HG02610 (cell line): ENCODE data around the gene SH3BP5L.
A peak's percentile ranks its signal among the peaks of the same experiment; 100 is the strongest.

Source experiments
- ATAC-seq: cut with Tn5 transposase; IDR thresholded peaks from one replicate; pipeline ENCODE4 v1.9.1; 2021; ENCODE audit warnings: mild to moderate bottlenecking, moderate library complexity; ENCODE audit not compliant: unreplicated experiment

The SH3BP5L gene

DNA sequence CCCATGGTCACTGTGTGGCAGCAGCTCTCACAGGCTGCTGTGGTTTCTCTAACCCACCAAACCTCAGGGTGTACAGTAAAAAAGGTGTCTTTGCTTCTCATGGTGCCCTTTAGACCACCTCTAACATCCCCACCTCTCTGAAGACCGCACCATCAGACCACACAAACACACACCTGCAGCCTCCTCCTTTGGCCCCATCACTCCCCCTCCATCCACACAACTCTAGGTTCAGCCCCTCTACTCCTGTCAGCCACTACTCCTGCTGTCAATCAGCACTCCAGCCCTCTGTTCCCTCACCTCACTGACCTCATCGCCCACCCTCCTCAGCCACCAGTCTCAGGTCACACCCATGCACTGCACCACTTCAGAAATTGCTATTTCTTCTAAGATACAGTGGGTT, 25.7 kb upstream of the SH3BP5L start:
- ATAC-seq, result no peak

DNA sequence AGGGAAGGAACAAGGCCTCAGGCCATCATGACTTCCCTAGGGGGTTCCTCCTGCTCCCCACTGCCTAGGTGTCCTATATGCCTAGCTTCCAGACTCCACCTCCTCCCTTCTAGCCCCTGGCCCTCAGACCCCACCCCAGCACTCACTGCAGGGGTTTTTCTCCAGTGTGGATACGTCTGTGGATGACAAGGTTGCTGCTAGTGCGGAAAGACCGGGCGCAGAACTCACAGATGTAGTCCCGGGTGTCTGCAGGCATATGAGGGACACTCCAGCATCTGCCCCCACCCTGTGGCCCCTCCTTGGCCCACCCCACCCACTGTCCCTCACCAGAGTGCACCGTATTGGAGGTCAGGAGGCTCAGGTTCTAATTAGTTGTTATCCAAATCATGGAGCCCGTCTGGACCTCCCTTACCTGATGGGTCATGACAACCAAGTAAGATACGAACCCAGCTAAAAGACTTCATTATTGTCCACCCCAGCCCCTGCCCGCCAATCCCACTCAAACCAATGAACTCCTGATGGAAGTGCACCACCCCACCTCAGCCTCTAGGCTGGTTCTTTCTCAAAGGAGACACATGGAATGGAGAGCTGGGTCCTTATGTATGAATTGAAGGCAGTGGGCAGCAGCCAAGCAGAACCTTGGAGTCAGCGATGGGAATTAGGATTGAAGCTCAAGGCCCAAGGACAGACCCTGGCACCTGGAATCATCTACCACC, 25.0 kb upstream of the SH3BP5L start:
- no peak for ATAC-seq

DNA sequence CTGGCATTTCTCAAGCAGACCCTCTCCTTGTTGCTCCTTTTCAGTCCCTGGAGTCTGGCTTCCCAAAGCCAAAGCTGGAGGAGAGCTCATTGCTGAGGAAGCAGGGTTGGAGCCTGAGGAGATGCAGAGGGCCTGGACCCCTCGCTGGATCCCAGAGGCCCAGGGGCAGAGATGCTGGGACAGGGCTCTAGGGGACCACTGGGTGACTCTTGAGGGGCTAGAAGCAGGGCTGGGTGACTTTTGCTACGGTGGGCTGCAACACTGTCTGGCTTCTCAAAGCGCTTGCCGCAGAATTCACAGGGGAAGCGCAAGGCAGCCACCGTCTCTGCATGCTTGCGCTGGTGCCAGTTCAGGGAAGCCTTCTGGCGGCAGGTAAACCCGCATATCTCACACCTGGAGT, 24.4 kb upstream of the SH3BP5L start:
- ATAC-seq, result no peak

DNA sequence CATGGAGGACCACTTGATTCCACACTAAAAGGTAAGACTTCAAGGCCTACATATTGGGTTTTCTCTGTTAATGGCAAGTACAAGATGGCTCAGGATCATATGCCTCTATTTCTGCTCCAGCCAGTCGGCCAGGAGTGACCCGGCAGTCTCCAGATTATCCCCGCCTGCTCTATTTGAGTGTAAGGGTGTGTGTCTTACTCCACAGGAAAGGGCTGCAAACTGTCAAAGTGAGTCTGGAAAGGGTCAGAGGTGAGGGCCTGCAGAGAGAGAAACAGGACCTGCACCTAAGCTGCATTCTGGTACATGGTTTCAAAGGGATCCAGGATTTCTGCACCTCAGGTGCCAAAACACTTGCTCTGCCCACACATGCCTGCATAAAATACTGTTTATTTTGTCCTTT, 23.9 kb upstream of the SH3BP5L start:
- ATAC-seq, result no peak

DNA sequence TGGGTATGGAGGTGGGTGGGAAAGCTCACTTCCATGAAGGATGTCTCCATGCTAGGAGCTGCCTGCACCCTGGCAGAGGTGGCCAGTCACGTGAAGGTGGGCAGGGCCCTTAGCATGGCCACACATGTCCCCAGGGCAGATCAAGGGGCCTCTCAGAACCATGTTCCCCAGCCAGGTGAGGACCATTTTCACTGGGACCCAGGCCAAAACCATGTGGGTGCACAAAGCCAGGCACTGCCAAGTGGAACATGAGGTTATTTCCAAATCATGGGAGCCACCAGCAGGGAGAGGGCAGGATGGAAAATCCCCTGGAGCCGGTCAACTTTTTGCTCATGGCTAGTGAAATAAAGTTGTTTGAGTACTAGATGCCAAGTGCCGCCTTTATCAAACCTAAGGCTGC, 23.4 kb upstream of the SH3BP5L start:
- no peak for ATAC-seq

DNA sequence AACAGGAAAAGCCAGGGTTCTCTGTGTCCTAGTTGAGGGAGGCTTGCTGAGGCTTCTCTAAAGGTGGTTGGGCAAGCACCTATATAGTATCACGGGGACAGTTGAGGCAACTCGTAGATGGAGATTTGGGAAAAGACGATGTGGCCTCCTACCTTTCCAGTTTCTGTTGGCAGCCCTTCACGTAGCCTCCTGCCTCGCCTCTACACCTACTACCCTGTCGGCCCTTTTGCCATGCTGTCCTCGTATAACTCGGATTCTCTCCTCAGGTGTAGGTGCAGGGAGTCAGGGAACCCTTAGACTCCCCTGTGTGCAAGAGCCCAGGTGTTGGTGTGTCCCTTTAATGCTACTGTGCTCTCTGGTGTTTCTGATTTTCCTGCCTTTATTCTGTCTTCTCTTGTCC, 22.9 kb upstream of the SH3BP5L start:
- ATAC-seq, result no peak

DNA sequence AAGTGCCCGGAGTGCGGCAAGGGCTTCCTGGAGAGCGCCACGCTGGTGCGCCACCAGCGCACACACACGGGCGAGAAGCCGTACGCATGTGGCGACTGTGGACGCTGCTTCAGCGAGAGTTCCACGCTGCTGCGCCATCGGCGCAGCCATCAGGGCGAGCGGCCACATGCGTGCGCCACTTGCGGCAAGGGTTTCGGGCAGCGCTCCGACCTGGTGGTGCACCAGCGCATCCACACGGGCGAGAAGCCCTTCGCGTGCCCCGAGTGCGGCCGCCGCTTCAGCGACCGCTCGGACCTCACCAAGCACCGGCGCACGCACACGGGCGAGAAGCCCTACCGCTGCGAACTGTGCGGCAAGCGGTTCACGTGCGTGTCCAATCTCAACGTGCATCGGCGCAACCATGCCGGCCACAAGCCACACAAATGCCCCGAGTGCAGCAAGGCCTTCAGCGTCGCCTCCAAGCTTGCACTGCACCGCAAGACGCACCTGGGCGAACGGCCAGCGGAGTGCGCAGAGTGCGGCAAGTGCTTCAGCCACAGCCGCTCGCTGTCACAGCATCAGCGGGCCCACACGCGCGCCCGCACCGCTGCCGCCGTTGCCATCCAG, 22.3 kb upstream of the SH3BP5L start:
- no peak for ATAC-seq

DNA sequence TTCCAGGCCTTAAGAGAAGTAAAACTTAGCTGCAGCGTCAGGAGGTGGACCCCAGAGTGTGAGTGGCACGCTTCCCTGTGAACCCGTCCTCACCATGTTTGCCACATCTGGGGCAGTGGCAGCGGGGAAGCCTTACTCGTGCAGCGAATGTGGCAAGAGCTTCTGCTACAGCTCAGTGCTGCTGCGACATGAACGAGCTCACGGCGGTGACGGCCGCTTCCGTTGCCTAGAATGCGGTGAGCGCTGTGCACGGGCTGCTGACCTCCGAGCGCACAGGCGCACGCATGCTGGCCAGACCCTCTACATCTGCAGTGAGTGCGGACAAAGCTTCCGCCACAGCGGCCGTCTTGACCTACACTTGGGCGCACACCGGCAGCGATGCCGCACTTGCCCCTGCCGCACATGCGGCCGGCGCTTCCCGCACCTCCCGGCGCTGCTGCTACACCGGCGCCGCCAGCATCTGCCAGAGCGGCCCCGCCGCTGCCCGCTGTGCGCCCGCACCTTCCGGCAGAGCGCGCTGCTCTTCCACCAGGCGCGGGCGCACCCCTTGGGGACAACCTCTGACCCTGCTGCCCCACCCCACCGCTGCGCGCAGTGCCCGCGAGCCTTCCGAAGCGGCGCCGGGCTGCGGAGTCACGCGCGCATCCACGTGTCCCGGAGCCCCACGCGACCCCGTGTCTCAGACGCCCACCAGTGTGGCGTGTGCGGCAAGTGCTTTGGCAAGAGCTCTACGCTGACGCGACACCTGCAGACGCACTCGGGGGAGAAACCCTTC, 21.7 kb upstream of the SH3BP5L start:
- no peak for ATAC-seq

DNA sequence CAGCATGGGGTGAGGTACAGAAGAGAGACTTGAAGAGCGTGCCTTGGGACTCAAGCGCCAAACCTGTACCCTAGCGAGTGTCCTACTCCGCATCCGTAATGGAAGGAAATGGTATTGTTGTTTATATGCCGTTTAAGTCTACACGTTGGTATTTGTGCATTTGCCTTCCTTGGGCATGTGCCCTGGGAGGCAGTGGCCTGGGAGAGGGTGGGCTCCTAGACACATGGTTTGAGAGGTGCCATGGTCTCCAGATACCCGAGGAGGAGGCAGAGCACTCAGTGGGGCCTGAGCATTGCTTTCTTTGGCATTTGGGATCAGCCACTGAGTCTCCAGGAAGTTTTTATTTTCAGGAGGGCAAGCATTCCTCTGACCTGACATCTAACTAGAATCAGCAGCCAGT, 18.8 kb upstream of the SH3BP5L start:
- no peak for ATAC-seq

DNA sequence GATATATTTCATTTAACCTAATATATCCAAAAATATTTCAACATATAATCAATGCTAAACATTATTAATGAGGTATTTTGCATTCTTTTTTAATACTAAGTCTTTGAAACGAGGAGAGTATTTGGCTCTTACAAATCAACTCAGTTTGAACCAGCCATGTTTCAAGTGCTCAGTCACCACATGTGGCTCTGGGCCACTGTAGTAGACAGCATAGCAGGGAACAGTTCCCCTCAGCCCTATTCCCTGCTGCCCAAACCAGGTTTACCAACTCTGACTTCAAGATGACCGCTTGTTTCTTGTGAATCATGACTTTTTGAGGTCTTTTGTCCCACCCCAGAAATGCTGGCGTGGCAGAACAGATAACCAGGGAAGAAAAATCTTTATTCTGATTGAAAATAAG, 18.0 kb upstream of the SH3BP5L start:
- no peak for ATAC-seq

DNA sequence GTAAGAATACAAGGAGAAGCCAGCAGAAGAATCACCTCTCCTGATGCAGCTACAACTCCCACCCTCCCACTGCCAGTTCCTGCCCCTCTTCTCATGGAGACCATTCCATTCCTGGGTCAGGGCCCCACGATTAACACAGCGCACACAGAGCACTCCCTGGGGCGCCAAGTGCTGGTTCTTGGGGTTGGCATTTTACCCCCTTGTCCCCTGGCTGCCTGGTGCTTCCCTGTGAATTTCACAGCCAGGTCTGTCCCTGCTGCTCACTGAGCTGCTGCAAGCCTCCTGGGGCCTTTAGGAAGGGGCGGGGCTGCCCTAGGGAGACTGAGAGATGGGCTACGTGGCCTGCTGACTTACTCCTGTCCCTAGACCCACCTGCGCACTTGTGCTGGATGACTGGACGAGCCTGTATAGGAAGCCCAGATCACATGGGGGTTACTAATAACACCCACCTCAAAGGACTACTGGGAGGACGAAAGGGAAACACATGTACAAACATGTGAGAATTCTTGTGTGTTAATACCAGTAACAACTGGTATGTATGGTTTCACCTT, 17.1 kb upstream of the SH3BP5L start:
- ATAC-seq, result peak; percentile 45

DNA sequence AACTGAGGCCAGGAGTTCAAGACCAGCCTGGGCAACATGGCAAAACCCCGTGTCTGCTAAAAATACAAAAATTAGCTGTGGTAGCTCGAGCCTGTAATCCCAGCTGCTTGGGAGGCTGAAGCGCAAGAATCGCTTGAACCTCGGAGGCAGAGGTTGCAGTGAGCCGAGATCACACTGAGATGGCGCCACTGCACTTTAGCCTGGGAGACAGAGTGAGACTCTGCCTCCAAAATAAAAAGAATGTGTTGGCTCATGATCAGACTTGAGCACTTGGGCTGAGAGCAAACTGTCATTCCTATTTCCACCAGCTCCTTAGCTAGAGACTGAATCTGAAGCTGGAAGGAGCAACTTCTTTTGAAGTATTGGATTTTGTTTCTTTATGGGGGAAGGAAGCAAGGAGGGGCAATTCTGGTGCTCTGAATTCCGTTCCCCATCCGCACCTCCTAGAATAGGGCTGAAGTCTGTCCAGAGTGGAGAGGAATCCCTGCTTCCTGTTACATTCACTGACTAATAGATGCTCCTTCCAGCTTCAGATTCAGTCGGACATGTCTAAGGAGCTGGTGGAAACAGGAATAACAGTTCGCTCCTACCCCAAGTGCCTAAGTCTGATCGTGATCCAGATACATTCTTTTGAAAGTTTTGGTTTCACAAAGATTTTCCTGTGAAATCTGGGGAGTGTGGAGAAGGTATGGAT, 16.1 kb upstream of the SH3BP5L start:
- no peak for ATAC-seq

DNA sequence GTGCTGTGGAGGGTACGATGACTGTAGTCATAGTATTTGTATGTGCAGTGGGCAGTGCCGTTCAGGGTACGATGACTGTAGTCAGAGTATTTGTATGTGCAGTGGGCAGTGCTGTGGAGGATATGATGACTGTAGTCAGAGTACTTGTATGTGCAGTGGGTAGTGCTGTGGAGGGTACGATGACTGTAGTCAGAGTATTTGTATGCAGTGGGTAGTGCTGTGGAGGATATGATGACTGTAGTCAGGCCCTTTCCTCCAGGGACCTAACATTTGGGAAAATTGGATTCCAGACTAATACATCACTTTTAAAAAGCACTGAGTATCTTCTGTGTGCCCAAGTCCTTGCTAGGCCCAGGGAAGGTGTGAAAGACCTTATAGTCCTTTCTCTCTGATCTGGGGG, 15.2 kb upstream of the SH3BP5L start:
- ATAC-seq, result no peak

DNA sequence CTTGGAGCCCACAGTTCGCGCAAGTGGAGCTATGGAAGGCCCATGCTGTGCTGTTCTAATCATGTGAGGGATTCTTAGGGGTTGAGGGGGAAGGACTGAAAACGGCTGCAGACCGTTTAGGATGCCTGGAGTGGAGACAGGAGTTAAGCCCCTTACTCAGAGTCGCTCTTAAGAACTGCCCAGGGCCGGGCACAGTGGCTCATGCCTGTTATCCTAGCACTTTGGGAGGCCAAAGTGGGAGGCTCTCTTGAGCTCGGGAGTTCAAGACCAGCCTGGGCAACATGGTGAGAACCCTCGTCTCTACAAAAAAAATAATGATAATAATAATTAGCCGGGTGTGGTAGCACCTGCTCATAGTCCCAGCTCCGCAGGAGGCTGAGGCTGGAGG, 13.4 kb upstream of the SH3BP5L start:
- ATAC-seq, result no peak

DNA sequence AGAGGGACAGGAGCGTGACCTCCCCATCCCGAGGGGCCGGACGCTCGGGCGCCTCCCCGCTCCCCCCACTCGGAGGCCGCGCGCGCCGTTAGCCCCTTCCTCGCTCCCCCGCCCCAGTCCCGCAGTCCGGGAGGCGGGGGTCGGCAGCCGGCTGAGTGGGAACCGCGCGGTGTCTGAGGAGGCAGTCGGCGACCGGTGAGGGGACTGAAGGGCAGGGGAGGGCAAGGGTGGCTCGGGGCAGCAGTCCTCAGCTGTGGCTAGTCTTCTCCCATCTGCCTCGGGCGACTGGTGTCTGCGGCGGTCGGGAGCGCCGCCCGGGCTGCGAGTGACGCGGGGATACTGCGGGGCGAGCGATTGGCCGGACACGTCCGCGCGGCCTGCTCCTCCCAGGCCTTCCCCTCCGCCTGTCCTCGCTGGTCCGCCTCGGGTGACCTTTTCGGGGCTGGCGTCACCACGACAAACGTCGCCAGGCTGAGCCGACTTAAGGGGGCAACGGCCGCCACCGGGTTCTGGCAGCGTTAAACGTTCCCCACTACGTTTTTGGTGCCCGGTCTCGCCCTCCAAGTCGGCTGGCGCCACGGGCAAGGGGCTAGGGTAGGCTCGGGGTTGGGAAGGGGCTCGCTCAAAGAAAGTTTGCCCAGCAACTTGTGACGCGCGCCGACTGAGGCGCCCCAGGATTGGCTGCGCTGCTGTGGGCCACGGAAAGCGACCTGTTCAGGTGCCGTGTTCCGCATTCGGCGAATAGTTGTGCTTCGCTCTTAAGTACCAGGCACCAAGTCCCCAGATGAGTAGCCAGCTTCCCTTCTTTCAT, 12.8 kb upstream of the SH3BP5L start:
- ATAC-seq, result peak; percentile 60

DNA sequence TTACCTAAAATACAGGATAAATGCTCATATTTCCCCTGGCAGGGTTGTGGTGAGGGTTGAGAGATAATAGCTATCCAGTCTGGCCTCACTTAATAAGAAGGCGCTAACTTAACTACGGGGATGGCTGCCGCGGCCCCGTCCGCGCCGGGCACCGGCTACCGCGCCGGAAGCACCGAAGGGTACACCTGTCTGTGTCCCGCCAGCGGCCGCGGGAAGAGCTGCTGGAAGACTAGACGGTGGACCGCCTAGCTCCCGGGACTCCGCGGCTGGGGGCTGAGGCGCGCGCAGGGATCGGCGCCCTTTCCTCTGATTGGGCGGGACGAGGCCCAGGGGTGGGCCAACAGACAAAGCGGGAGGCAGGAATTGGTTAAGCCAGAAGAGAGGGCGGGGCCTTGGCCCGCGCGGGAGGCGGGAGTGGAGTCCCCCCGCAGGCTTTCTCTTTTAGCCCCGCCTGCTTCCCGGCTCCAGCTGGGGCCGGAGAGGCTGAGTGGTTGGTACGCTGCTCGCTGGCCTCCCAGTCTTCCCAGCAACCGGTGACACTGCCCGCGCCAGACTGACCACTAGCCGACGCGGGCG, 12.2 kb upstream of the SH3BP5L start, which contains the start of gene ZNF672:
ZNF672 (plus strand) TSS at position 444 of the 576 bp plus-strand sequence. CDS start 9,051 bp downstream, outside the sequence.
- ATAC-seq, result peak; percentile 87

DNA sequence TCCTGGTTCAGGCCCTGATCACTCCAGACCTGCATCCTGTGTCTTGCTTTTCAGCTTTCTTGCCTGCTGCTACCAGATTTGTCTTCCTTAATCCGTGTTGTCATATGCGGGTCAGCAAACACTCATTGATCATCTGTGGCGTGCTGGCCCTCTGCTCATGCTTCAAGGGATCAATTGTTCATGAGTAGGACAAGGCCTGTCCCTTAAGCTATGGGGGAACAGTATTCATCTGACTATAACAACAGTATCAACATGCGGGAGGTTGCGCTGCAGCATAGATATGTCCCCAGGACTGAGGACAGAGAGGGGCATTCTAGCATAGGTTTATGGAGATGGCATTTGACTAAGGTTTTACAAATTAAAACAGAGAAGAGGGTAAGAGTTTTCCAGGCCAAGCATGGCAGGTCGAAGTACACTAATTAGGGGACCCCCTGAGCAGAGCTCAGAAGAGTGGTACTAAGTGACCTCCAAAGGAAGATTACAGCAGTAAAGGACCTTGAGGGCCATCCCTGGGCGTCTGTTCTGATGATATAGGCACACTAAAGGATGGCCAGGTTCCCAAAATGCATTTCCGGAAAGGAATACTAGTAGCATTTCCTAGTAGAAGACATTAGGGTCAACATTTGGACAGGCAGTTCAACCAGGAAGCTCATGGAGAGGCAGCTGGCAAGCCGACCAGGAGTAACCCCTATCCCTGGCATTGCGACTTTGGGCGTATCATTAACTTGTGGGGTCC, 11.5 kb upstream of the SH3BP5L start:
- ATAC-seq, result no peak

DNA sequence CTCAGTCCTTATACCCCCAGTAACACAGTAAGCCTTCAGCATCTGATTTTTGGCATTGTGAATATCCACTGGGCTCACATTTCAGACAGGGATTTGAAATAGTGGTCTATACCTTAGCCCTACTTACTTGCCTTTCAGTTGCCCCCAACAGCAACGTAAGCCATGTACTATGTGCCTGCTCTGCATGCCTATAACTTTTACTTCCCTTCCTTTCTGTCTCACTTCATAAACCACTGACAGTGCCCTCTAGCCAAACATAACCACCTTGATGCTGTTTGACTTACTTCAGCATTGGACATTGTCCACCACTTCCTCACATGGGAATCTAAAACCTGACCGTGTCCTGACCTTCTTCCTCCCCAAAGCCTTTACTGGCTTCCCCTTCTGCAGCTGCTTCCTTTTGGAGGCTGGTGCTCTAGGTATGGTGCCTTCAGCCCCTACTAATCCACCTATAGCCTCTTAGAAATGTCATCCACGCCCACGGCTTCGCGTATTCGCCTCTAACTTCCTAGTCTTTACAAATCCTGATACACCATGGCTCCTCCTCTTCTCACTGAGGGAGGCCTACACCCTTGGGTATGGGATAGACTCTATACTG, 8.7 kb upstream of the SH3BP5L start:
- ATAC-seq, result no peak

DNA sequence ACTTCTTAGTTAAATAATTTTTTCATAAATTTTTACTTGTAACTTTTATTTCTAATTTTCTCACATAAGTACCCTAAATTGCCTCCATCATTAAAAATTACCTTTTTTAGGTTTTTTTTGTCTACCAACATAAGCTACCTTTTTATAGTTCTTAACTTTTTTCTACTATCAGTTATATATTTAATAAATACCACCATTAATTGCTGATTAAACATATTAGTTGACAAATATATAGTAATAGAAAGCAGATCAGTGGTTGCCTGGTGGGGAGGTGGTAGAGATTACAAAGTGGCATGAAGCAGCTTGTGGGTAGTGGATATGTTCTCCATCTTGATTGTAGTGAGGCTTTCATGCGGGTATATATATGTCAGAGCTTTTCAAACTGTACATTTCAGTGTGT, 6.1 kb upstream of the SH3BP5L start:
- no peak for ATAC-seq
